HepG2 (cell line): Measurements from ENCODE around the gene MNAT1. TPM values are rescaled to one million over a fixed set of nuclear protein-coding genes. Genes with fewer than 3 reads are reported as not detected.
A peak's percentile ranks its signal among the peaks of the same experiment; 100 is the strongest.

ENCODE experiments used
- ATAD3A ChIP-seq: sonication (generic); formaldehyde crosslinking; IDR thresholded peaks from 2 replicates; pipeline ENCODE4 v1.4.0; 2020; ENCODE audit warnings: missing genetic modification reagents
- CBX1 ChIP-seq: IDR thresholded peaks from one replicate; pipeline ENCODE4 v1.6.1; 2016; ENCODE audit warnings: antibody characterized with exemption, low read depth
- CC2D1A ChIP-seq: sonication (generic); formaldehyde crosslinking; IDR thresholded peaks from 2 replicates; pipeline ENCODE4 v1.8.1; 2023; ENCODE audit warnings: mild to moderate bottlenecking, missing genetic modification reagents
- FLYWCH1 ChIP-seq: sonication (generic); formaldehyde crosslinking; IDR thresholded peaks from 2 replicates; pipeline ENCODE4 v1.8.1; 2023; ENCODE audit warnings: mild to moderate bottlenecking, missing genetic modification reagents
- GLI4 ChIP-seq: sonication (generic); formaldehyde crosslinking; IDR thresholded peaks from 2 replicates; pipeline ENCODE4 v1.5.1; 2020; ENCODE audit warnings: missing genetic modification reagents, mild to moderate bottlenecking, moderate library complexity, borderline replicate concordance
- HOXA7 ChIP-seq: sonication (generic); formaldehyde crosslinking; IDR thresholded peaks from 2 replicates; pipeline ENCODE4 v1.8.1; 2022; ENCODE audit warnings: mild to moderate bottlenecking, missing genetic modification reagents, moderate library complexity
- MYC ChIP-seq: sonication (generic); formaldehyde crosslinking; IDR thresholded peaks from 2 replicates; pipeline ENCODE4 v1.9.0; 2021; ENCODE audit warnings: missing genetic modification reagents, borderline replicate concordance
- NCOA5 ChIP-seq: sonication (generic); formaldehyde crosslinking; IDR thresholded peaks from 2 replicates; pipeline ENCODE4 v1.4.0; 2020; ENCODE audit warnings: missing genetic modification reagents
- NFKB2 ChIP-seq: sonication (generic); formaldehyde crosslinking; IDR thresholded peaks from 2 replicates; pipeline ENCODE4 v1.4.0; 2020; ENCODE audit warnings: missing genetic modification reagents, borderline replicate concordance
- NFYB ChIP-seq: sonication (generic); formaldehyde crosslinking; IDR thresholded peaks from 2 replicates; pipeline ENCODE4 v1.4.0; 2020; ENCODE audit warnings: missing genetic modification reagents
- POLR2AphosphoS5 ChIP-seq: IDR thresholded peaks from 2 replicates; pipeline ENCODE4 v1.6.1; 2012; ENCODE audit warnings: low read depth, low read length
- RFX1 ChIP-seq: fragments of 450-650 bp; IDR thresholded peaks from 2 replicates; pipeline ENCODE4 v1.6.1; 2017
- SMAD1 ChIP-seq: sonication (generic); formaldehyde crosslinking; IDR thresholded peaks from 2 replicates; pipeline ENCODE4 v1.4.0; 2020; ENCODE audit warnings: missing genetic modification reagents, low read depth, mild to moderate bottlenecking, borderline replicate concordance
- TMF1 ChIP-seq: sonication (generic); formaldehyde crosslinking; IDR thresholded peaks from 2 replicates; pipeline ENCODE4 v1.8.1; 2022; ENCODE audit warnings: low read depth, missing genetic modification reagents
- ZFP37 ChIP-seq: sonication (generic); formaldehyde crosslinking; IDR thresholded peaks from 2 replicates; pipeline ENCODE4 v1.4.0; 2020; ENCODE audit warnings: missing genetic modification reagents, borderline replicate concordance
- ZKSCAN1 ChIP-seq: fragments of 150-350 bp; IDR thresholded peaks from 2 replicates; pipeline ENCODE4 v1.6.1; 2014; ENCODE audit warnings: low read length
- ZMYM3 ChIP-seq: sonication (generic); formaldehyde crosslinking; IDR thresholded peaks from 2 replicates; pipeline ENCODE4 v1.5.1; 2020; ENCODE audit warnings: mild to moderate bottlenecking, missing genetic modification reagents
- ZNF224 ChIP-seq: sonication (generic); formaldehyde crosslinking; IDR thresholded peaks from 2 replicates; pipeline ENCODE4 v1.5.0; 2020; ENCODE audit warnings: mild to moderate bottlenecking, missing genetic modification reagents
- ZNF562 ChIP-seq: sonication (generic); formaldehyde crosslinking; IDR thresholded peaks from 2 replicates; pipeline ENCODE4 v1.8.0; 2022; ENCODE audit warnings: missing genetic modification reagents, borderline replicate concordance
- polyA plus RNA-seq, 8 experiments: library from polyadenylated mRNA; depleted of rRNA in 3 of 8; stranded (reverse) in 7 of 8; unstranded in 1 of 8; fragments of >200 nt; fragmentation: Illumina TruSeq in 4 of 8; extraction: Trizol in 4 of 8; gene quantifications; 2 replicates each; pipeline versions ENCODE4 v1.2.1 to v1.2.3, GENCODE V29; 2011 to 2016; ENCODE audit warnings: low read depth in 4 of 8, missing spikeins in 1 of 8, mixed read lengths in 1 of 8; ENCODE audit not compliant: insufficient read depth in 1 of 8
- total RNA-seq, 5 experiments: library from RNA; depleted of rRNA; stranded (reverse); fragments of >200 nt; fragmentation: Illumina TruSeq; extraction: Trizol; gene quantifications; 2 replicates each; pipeline ENCODE4 v1.2.3, GENCODE V29; 2016; ENCODE audit warnings: low read depth in 1 of 5
- TF ChIP-seq, protein P1 (sequence below): sonication (generic); formaldehyde crosslinking; IDR thresholded peaks from 2 replicates; pipeline ENCODE4 v1.9.0; 2021; ENCODE audit warnings: missing genetic modification reagents, borderline replicate concordance
- TF ChIP-seq, protein P2 (sequence below): sonication (generic); formaldehyde crosslinking; IDR thresholded peaks from 2 replicates; pipeline ENCODE4 v1.5.0; 2020; ENCODE audit warnings: missing genetic modification reagents
- TF ChIP-seq, protein P3 (sequence below): sonication (generic); formaldehyde crosslinking; IDR thresholded peaks from 2 replicates; pipeline ENCODE4 v1.4.0; 2020; ENCODE audit warnings: missing genetic modification reagents
- TF ChIP-seq, protein P4 (sequence below): IDR thresholded peaks from 2 replicates; pipeline ENCODE4 v1.6.1; 2012; ENCODE audit warnings: inconsistent platforms
- TF ChIP-seq, protein P5 (sequence below): sonication (generic); formaldehyde crosslinking; IDR thresholded peaks from 2 replicates; pipeline ENCODE4 v1.8.1; 2023; ENCODE audit warnings: mild to moderate bottlenecking, moderate library complexity, missing genetic modification reagents
- TF ChIP-seq, protein P6 (sequence below): IDR thresholded peaks from 2 replicates; pipeline ENCODE4 v1.6.1; 2016; ENCODE audit warnings: mild to moderate bottlenecking

Gene MNAT1
- total and polyA plus RNA-seq, 2 of the 13 experiments (the other 11 are each of a cell fraction or from before 2014, with no cell fraction given), result 49.2 to 94.8 TPM

DNA sequence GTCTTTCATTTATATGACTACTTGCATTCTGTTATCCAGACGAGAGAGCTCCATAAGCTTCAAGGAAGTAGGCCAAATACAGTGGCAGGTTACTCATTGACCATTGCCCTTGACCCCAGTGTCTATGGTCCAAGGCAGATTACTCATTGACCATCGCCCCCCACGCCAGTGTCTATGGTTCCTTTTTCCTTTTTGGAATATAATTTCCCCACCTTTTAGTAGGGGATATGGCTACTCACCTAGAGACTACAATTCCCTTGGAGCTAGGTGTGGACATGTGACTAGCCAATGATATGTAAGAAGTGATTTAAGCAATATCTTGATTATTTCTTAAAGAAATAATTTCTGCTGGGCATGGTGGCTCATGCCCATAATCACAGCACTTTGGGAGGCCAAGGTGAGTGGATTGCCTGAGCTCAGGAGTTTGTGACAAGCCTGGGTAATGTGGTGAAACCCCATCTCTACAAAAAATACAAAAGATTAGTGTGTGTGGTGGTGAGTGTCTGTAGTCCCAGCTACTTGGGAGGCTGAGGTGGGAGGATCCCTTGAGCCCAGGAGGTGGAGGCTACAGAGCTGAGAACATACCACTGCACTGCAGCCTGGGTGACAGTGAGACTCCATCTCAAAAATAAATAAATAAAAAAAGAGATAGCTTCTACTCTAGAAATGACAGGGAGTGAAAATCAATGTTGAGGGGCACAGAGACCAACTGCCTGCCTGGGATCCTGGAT lies 43.0 kb upstream of the MNAT1 start (continued):
- TF ChIP-seq GLI4 (no peak), FLYWCH1 (CRISPR knock-in tag) (no peak), ZFP37 (CRISPR knock-in tag) (no peak), ZKSCAN1 (no peak), ZNF562 (CRISPR knock-in tag) (no peak), SMAD1 (CRISPR knock-in tag) (no peak), CC2D1A (CRISPR knock-in tag) (no peak), ATAD3A (CRISPR knock-in tag) (no peak), POLR2AphosphoS5 (no peak), CBX1 (no peak), RFX1 (no peak), NCOA5 (CRISPR knock-in tag) (no peak), ZNF224 (CRISPR knock-in tag) (no peak), ZMYM3 (CRISPR knock-in tag) (peak; percentile 88), TMF1 (CRISPR knock-in tag) (no peak), HOXA7 (CRISPR knock-in tag) (no peak), NFYB (CRISPR knock-in tag) (no peak), NFKB2 (CRISPR knock-in tag) (no peak), MYC (CRISPR knock-in tag) (no peak)
- TF ChIP-seq, protein P1, sequence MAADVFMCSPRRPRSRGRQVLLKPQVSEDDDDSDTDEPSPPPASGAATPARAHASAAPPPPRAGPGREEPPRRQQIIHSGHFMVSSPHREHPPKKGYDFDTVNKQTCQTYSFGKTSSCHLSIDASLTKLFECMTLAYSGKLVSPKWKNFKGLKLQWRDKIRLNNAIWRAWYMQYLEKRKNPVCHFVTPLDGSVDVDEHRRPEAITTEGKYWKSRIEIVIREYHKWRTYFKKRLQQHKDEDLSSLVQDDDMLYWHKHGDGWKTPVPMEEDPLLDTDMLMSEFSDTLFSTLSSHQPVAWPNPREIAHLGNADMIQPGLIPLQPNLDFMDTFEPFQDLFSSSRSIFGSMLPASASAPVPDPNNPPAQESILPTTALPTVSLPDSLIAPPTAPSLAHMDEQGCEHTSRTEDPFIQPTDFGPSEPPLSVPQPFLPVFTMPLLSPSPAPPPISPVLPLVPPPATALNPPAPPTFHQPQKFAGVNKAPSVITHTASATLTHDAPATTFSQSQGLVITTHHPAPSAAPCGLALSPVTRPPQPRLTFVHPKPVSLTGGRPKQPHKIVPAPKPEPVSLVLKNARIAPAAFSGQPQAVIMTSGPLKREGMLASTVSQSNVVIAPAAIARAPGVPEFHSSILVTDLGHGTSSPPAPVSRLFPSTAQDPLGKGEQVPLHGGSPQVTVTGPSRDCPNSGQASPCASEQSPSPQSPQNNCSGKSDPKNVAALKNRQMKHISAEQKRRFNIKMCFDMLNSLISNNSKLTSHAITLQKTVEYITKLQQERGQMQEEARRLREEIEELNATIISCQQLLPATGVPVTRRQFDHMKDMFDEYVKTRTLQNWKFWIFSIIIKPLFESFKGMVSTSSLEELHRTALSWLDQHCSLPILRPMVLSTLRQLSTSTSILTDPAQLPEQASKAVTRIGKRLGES (CRISPR knock-in tag), result no peak
- TF ChIP-seq, protein P2, sequence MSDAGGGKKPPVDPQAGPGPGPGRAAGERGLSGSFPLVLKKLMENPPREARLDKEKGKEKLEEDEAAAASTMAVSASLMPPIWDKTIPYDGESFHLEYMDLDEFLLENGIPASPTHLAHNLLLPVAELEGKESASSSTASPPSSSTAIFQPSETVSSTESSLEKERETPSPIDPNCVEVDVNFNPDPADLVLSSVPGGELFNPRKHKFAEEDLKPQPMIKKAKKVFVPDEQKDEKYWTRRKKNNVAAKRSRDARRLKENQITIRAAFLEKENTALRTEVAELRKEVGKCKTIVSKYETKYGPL (CRISPR knock-in tag), result no peak
- TF ChIP-seq, protein P3, sequence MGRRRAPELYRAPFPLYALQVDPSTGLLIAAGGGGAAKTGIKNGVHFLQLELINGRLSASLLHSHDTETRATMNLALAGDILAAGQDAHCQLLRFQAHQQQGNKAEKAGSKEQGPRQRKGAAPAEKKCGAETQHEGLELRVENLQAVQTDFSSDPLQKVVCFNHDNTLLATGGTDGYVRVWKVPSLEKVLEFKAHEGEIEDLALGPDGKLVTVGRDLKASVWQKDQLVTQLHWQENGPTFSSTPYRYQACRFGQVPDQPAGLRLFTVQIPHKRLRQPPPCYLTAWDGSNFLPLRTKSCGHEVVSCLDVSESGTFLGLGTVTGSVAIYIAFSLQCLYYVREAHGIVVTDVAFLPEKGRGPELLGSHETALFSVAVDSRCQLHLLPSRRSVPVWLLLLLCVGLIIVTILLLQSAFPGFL, result no peak
- TF ChIP-seq, protein P4, sequence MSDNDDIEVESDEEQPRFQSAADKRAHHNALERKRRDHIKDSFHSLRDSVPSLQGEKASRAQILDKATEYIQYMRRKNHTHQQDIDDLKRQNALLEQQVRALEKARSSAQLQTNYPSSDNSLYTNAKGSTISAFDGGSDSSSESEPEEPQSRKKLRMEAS, result peak; percentile 21; the same call in 1 of the 2 replicates
- TF ChIP-seq, protein P5, sequence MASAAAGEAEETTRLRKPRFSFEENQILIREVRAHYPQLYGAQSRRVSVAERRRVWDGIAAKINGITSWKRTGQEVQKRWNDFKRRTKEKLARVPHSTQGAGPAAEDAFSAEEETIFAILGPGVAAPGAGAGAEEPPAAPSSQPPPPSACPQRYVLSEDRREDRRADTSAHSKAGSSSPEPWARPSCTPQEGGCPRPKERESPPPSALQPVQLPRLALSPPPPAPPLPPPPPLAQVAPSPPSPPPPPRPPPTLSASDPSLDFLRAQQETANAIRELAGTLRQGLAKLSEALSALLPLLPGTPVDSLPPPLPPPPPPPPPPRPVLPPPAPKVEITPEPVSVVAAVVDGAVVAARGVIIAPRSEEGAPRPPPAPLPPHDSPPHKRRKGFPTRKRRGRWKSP, result 0 out of 2 replicates have a peak, but pooled peaks have one; percentile 34
- TF ChIP-seq, protein P6, sequence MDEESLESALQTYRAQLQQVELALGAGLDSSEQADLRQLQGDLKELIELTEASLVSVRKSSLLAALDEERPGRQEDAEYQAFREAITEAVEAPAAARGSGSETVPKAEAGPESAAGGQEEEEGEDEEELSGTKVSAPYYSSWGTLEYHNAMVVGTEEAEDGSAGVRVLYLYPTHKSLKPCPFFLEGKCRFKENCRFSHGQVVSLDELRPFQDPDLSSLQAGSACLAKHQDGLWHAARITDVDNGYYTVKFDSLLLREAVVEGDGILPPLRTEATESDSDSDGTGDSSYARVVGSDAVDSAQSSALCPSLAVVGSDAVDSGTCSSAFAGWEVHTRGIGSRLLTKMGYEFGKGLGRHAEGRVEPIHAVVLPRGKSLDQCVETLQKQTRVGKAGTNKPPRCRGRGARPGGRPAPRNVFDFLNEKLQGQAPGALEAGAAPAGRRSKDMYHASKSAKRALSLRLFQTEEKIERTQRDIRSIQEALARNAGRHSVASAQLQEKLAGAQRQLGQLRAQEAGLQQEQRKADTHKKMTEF (CRISPR knock-in tag), result 0 out of 2 replicates have a peak, but pooled peaks have one; percentile 19
